Endothelial cell of umbilical vein (primary cell): ENCODE measurements around the gene TIMD4.

Source experiments
- FOS ChIP-seq: IDR thresholded peaks from 2 replicates; pipeline ENCODE4 v1.6.1; 2011; ENCODE audit warnings: mild to moderate bottlenecking, low read length, moderate library complexity, borderline replicate concordance; ENCODE audit not compliant: insufficient read depth
- GATA2 ChIP-seq: IDR thresholded peaks from 2 replicates; pipeline ENCODE4 v1.7.0; 2011; ENCODE audit warnings: low read depth, mild to moderate bottlenecking, moderate library complexity, mixed read lengths, low read length; ENCODE audit not compliant: insufficient read length, insufficient read depth
- MAX ChIP-seq: IDR thresholded peaks from 2 replicates; pipeline ENCODE4 v1.6.1; 2011; ENCODE audit not compliant: insufficient read depth, insufficient read length
- POLR2A ChIP-seq: IDR thresholded peaks from 2 replicates; pipeline ENCODE4 v1.6.1; 2012; ENCODE audit warnings: low read depth, mild to moderate bottlenecking, control low read depth, low read length
- POLR2AphosphoS5 ChIP-seq: IDR thresholded peaks from 2 replicates; pipeline ENCODE4 v1.6.1; 2012; ENCODE audit warnings: low read depth, mild to moderate bottlenecking, control low read depth, low read length, moderate library complexity; ENCODE audit not compliant: insufficient read depth
- TF ChIP-seq, protein P1 (sequence below), 2 donors: IDR thresholded peaks; 1 replicate in 1 of 2; 2 replicates in 1 of 2; pipeline ENCODE4 v1.5.1; 2011; ENCODE audit warnings: low read length in 2 of 2, mild to moderate bottlenecking in 2 of 2, moderate library complexity in 2 of 2, control low read depth in 1 of 2, inconsistent platforms in 1 of 2, low read depth in 1 of 2; ENCODE audit not compliant: insufficient read depth in 1 of 2; ENCODE audit errors: extremely low read depth in 1 of 2

DNA sequence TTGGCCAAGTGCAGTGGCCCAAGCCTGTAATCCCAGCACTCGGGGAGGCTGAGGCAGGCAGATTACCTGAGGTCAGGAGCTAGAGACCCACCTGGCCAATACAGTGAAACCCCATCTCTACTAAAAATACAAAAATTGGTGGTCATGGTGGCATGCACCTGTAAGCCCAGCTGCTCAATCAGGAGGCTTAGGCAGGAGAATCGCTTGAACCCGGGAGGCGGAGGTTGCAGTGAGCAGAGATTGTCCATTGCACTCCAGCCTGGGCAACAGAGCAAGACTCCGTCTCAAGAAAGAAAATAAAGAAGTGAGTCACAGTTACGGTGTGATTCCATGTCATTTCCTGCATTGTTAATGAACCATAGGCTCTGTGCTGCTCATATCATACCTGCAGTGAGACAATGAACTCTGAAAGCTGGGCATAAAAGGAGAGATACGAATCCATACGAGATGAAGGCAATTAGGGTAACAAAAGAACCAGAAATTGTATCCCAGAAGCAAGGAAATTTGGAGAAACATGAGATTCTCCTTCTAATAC lies 44.6 kb downstream of the TIMD4 start:
- no peak for TF ChIP-seq GATA2
- TF ChIP-seq, protein P1, sequence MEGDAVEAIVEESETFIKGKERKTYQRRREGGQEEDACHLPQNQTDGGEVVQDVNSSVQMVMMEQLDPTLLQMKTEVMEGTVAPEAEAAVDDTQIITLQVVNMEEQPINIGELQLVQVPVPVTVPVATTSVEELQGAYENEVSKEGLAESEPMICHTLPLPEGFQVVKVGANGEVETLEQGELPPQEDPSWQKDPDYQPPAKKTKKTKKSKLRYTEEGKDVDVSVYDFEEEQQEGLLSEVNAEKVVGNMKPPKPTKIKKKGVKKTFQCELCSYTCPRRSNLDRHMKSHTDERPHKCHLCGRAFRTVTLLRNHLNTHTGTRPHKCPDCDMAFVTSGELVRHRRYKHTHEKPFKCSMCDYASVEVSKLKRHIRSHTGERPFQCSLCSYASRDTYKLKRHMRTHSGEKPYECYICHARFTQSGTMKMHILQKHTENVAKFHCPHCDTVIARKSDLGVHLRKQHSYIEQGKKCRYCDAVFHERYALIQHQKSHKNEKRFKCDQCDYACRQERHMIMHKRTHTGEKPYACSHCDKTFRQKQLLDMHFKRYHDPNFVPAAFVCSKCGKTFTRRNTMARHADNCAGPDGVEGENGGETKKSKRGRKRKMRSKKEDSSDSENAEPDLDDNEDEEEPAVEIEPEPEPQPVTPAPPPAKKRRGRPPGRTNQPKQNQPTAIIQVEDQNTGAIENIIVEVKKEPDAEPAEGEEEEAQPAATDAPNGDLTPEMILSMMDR (IDR thresholded peaks at IDR 0.05; ENCODE audit: extremely low read depth in 1 of 2, insufficient read depth in 1 of 2, low read depth in 1 of 2, low read length in 2 of 2), result no peak
- no peak for TF ChIP-seq POLR2AphosphoS5
- TF ChIP-seq POLR2A, result no peak
- TF ChIP-seq MAX, result no peak
- no peak for TF ChIP-seq FOS
